Peyer's patch (tissue), 4 donors: ENCODE results near the gene IGF2R. TPM values are rescaled to one million over a fixed set of nuclear protein-coding genes. Genes with fewer than 3 reads are reported as not detected.

ENCODE experiments used
- DNase-seq, 3 donors: peaks; one replicate each; pipeline ENCODE4 v3.0.0-alpha.2; 2017 to 2019
- H3K27ac ChIP-seq, 4 donors: fragments of 200-600 bp; sonication (generic); one replicate each; pipeline ENCODE4 v1.5.1; 2016 to 2019
- H3K27me3 ChIP-seq, 2 donors: fragments of 200-600 bp; sonication (generic); one replicate each; pipeline ENCODE4 v1.5.1; 2019
- H3K36me3 ChIP-seq, 3 donors: fragments of 200-600 bp; sonication (generic); one replicate each; pipeline ENCODE4 v1.5.1; 2016 to 2019
- H3K4me1 ChIP-seq, 4 donors: fragments of 200-600 bp; sonication (generic); one replicate each; pipeline ENCODE4 v1.5.1; 2016 to 2019
- H3K4me3 ChIP-seq, 4 donors: fragments of 200-600 bp; sonication (generic); 1 replicate in 3 of 4; 2 replicates in 1 of 4; pipeline ENCODE4 v1.5.1; 2016 to 2019; ENCODE audit warnings: mild to moderate bottlenecking in 1 of 4
- H3K9me3 ChIP-seq, 4 donors: fragments of 200-600 bp; sonication (generic); one replicate each; pipeline ENCODE4 v1.5.1; 2016 to 2019; ENCODE audit warnings: mild to moderate bottlenecking in 1 of 4
- CTCF ChIP-seq, 6 experiments: fragments of 450-650 bp in 4 of 6; fragments of 200-600 bp in 2 of 6; sonication (generic) in 1 of 6; IDR thresholded peaks; one replicate each; pipeline ENCODE4 v1.5.1; 2017 to 2019; ENCODE audit warnings: antibody characterized with exemption in 6 of 6, mild to moderate bottlenecking in 3 of 6, moderate library complexity in 1 of 6
- POLR2A ChIP-seq, 2 donors: fragments of 450-650 bp; IDR thresholded peaks; one replicate each; pipeline ENCODE4 v1.5.1; 2017; ENCODE audit warnings: antibody characterized with exemption in 2 of 2, mild to moderate bottlenecking in 2 of 2, moderate library complexity in 2 of 2
- total RNA-seq, 4 donors: library from RNA; depleted of rRNA; stranded (reverse); fragments of >200 nt; gene quantifications; one replicate each; pipeline ENCODE4 v1.1.0, GENCODE V29; 2016

The IGF2R gene
- total RNA-seq, 4 donors from 2014 or later = 48.7 to 86.5 (median 82.3) TPM

GRCh38 chr6:159969204-159969912 is 476 bp downstream of the IGF2R start:
- peak overlapping the region; percentile 96 to 99 (median 99) for H3K4me3 ChIP-seq
- no peaks in the 10 kb centered on the region for H3K9me3 ChIP-seq
- TF ChIP-seq CTCF (IDR thresholded peaks at IDR 0.05) (no peak), POLR2A (IDR thresholded peaks at IDR 0.05) (no peak)
- H3K27me3 ChIP-seq = no peaks in the 10 kb centered on the region
- peaks cover 0 to 27% (median 7%) of the 10 kb centered on the region in 4 donors for H3K4me1 ChIP-seq
- peak in 2 of 3 donors; percentile 62 to 73 for DNase-seq
- H3K36me3 ChIP-seq = no peaks in the 10 kb centered on the region
- H3K27ac ChIP-seq = peak overlapping the region; percentile 87 to 96 (median 91)

- Histone ChIP-seq H3K4me1 (peaks cover 0 to 27% (median 7%) of the 10 kb centered on the region in 4 donors), H3K9me3 (no peaks in the 10 kb centered on the region)
- DNase-seq = peak in 2 of 3 donors; percentile 51 to 81
Observed at GRCh38 chr6:159969921-159970320, 1.0 kb downstream of the IGF2R start.

GRCh38 chr6:159970659-159971063 is 1.8 kb downstream of the IGF2R start:
- H3K9me3 ChIP-seq = no peaks in the 10 kb centered on the region
- DNase-seq = no peak
- TF ChIP-seq POLR2A (IDR thresholded peaks at IDR 0.05) (no peak), CTCF (IDR thresholded peaks at IDR 0.05) (no peak)
- peak overlapping the region in 2 of 4 donors; percentile 99 for H3K4me3 ChIP-seq
- H3K27me3 ChIP-seq = no peaks in the 10 kb centered on the region
- no peak overlapping the region for H3K27ac ChIP-seq
- H3K4me1 ChIP-seq = peaks cover 0 to 27% (median 7%) of the 10 kb centered on the region in 4 donors
- no peaks in the 10 kb centered on the region for H3K36me3 ChIP-seq

More at GRCh38 chr6:159969921-159970320, 1.0 kb downstream of the IGF2R start:
- H3K4me3 ChIP-seq = peak overlapping the region; percentile 96 to 99 (median 99)
- H3K36me3 ChIP-seq = no peaks in the 10 kb centered on the region
- no peaks in the 10 kb centered on the region for H3K27me3 ChIP-seq
- peak overlapping the region; percentile 87 to 96 (median 91) for H3K27ac ChIP-seq
- TF ChIP-seq POLR2A (IDR thresholded peaks at IDR 0.05) = peak in 1 of 2 donors; percentile 48
- TF ChIP-seq CTCF (IDR thresholded peaks at IDR 0.05) = no peak

GRCh38 chr6:159971341-159972178 is 2.7 kb downstream of the IGF2R start:
- no peak for DNase-seq
- H3K27ac ChIP-seq = no peak overlapping the region
- TF ChIP-seq POLR2A (IDR thresholded peaks at IDR 0.05) (no peak), CTCF (IDR thresholded peaks at IDR 0.05) (no peak)
- no peaks in the 10 kb centered on the region for H3K27me3 ChIP-seq
- no peaks in the 10 kb centered on the region for H3K9me3 ChIP-seq
- H3K36me3 ChIP-seq = no peaks in the 10 kb centered on the region
- H3K4me1 ChIP-seq = peaks cover 0 to 27% (median 7%) of the 10 kb centered on the region in 4 donors
- H3K4me3 ChIP-seq = no peak overlapping the region

GRCh38 chr6:159972506-159973268 is 3.8 kb downstream of the IGF2R start:
- Histone ChIP-seq H3K4me3 (no peak overlapping the region), H3K27me3 (no peaks in the 10 kb centered on the region), H3K27ac (peak overlapping the region in 1 of 4 donors; percentile 4), H3K36me3 (no peaks in the 10 kb centered on the region), H3K4me1 (peaks cover 0 to 38% (median 7%) of the 10 kb centered on the region in 4 donors), H3K9me3 (no peaks in the 10 kb centered on the region)
- DNase-seq = no peak
- no peak for TF ChIP-seq CTCF (IDR thresholded peaks at IDR 0.05)
- no peak for TF ChIP-seq POLR2A (IDR thresholded peaks at IDR 0.05)
